HL-60/S4 treated with phorbol 12-myristate 13-acetate at 8.2 ng/mL for 4 days and 3 days (cell line): ENCODE measurements around the gene SLC9A5.

ENCODE experiments used
- in situ Hi-C: fragments of 300-500 bp; cut with MboI; formaldehyde crosslinking; loops from 2 replicates; pipeline ENCODE4 v1.15.0; 2022; ENCODE audit warnings: low sequenced_read_pairs

Gene SLC9A5

GRCh38 chr16:67304020-67304419 lies 55.2 kb downstream of the SLC9A5 start:
- in situ Hi-C loops = no loop called here

- in situ Hi-C loops = no loop called here
Measured at GRCh38 chr16:67305216-67306071, 56.7 kb downstream of the SLC9A5 start.

GRCh38 chr16:67310561-67310960 lies 61.8 kb downstream of the SLC9A5 start:
- in situ Hi-C loops = no loop called here

GRCh38 chr16:67311607-67312488 lies 63.1 kb downstream of the SLC9A5 start:
- in situ Hi-C loops = no loop called here

GRCh38 chr16:67312719-67313118 lies 63.9 kb downstream of the SLC9A5 start:
- in situ Hi-C loops = no loop called here

GRCh38 chr16:67317853-67318252 lies 69.1 kb downstream of the SLC9A5 start:
- in situ Hi-C loops = no loop called here
